GM18502 (cell line): ENCODE results near the gene ANKRD42.
"Not testable (repeated sequence)": the region's sequence is repeated elsewhere in the genome, so short reads cannot be mapped to it uniquely, and the experiment has no call there.

ENCODE experiments used
- ATAC-seq: cut with Tn5 transposase; IDR thresholded peaks from one replicate; pipeline ENCODE4 v1.9.1; 2021; ENCODE audit warnings: mild to moderate bottlenecking; ENCODE audit not compliant: unreplicated experiment, poor library complexity

ANKRD42 gene

DNA sequence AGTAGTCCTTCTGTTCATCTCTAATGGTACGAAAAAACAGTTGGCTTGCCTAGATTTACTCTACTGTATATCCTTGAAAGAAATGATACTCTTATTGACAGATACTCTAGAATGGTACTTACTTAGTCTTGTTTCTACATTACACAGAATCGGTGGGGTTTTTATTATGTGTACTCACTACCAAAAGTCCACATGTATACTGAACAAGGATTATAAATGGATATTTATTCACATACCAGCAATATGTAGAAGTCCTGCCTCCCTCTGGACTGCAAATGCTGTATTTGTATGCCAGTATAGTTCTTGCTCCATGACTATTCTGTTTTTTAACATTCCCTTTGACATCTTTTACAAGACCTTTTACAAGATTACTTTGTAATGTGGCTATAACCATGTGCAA is 22.6 kb upstream of the ANKRD42 start:
- no peak for ATAC-seq

DNA sequence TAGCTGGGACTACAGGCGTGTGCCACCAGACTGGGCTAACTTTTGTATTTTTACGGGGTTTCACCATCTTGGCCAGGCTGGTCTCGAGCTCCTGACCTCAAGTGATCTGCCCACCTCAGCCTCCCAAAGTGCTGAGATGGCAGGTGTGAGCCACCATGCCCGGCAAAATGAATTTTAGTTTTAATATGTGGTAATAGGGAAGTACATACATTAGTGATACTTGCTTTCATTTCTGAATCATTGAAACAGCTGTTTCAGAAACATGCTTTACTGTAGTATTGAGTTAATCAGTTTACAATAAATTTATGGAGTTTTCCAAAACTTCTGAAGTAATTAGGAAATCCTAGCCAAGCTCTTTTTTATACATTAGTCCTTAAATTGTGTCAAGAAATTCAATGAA is 21.0 kb upstream of the ANKRD42 start:
- no peak for ATAC-seq

GRCh38 chr11:83174008-83174407 is 19.5 kb upstream of the ANKRD42 start:
- ATAC-seq: peak; percentile 55

- no peak for ATAC-seq
Measured at GRCh38 chr11:83175815-83176214, 17.7 kb upstream of the ANKRD42 start.

GRCh38 chr11:83181815-83182214 is 11.7 kb upstream of the ANKRD42 start:
- no peak for ATAC-seq

- no peak for ATAC-seq
Measured at GRCh38 chr11:83185767-83186166, 7.7 kb upstream of the ANKRD42 start.

GRCh38 chr11:83187465-83187864 is 6.0 kb upstream of the ANKRD42 start:
- no peak for ATAC-seq

DNA sequence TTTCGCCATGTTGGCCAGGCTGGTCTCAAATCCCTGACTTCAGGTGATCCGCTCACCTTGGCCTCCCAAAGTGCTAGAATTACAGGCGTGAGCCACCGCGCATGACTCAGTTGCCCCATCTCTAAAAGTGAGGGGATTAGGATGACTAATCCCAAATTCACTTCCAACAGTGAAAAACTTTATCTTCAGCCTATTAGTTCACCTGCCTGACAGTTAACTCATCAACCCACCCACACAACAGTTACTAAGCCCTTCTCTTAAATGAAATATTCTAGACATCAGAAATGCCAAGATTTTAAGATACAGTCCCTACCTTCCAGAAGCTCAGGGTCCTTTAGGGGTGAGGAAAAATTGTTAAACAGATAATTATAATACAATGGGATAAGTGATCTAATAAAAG is 2.0 kb upstream of the ANKRD42 start:
- ATAC-seq: no peak

DNA sequence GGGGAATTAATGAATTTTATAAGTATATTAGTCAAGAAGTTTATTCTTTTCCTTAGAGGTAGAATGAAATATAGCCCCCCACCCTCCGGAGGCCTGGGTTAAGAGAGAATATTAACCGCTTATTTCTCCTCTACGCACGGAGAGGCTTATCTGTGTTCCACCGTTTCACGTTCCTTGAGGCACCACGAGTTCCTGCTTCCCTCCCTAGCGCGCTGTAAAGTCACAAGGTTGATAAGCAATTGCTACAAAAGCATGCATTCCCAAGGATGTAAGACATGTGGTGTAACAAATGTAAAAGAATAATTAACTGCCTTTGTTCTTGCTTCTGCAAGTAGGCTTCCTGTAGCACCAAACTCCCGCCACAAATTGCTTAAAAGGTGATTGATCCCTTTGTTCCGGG is 1.5 kb upstream of the ANKRD42 start:
- ATAC-seq: no peak

GRCh38 chr11:83192606-83193245 is 786 bp upstream of the ANKRD42 start:
- no peak for ATAC-seq

DNA sequence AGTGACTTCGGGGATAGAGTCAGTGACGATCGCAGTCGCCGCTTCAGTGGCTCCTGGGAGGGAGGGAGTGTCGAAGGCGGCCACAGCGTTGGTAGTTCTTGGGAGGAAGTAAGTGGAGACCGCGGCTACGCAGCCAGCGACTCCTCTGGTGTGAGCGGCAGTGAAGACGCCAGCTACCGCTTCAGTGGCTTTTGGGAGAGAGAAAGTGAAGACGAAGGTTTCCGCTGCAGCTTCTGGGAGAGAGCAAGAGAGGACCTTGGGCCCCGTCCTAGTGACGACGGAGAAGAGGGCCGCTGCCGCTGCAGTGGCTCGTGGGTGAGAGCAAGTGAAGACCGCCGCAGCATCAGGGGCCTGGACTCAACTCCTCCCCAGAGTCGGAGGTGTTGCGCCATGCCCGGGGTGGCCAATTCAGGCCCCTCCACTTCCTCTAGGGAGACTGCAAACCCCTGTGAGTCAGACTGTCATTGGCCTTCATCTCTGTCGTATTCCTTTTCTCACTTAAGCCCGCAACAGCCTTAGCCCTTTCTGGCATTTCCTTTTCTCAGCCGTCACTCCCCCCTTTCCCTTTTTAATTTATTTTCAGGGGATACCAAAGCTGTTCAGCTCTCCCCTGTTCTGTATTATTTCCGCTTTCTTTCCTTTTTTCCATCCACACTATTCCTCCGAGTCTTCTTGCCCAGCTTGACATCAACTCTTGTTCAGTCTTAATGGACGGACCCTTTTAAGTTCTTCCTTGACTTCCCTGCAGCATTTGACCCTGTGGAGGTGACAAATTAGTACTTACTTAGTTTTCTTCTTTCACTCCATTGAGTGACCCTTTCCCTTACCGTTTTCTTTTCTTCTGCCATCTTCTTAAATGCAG is 1.0 kb downstream of the ANKRD42 start:
- peak; percentile 61 for ATAC-seq

GRCh38 chr11:83195143-83195466 is 1.6 kb downstream of the ANKRD42 start:
- no peak for ATAC-seq

DNA sequence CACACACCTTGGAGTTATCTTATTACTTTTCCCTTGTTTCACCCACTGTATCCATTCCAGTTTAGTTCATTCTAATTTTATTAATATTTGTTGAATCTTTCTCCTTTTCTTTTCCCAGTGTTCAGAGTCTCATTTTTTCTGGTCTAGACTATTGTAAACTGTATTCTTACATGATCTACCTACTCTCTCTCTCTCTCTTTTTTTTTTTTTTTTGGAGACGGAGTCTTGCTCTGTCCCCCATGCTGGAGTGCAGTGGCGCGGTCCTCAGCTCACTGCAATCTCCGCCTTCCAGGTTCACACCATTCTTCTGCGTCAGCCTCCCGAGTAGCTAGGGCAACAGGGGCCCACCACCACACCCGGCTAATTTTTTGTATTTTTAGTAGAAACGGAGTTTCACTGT is 2.1 kb downstream of the ANKRD42 start:
- no peak for ATAC-seq

DNA sequence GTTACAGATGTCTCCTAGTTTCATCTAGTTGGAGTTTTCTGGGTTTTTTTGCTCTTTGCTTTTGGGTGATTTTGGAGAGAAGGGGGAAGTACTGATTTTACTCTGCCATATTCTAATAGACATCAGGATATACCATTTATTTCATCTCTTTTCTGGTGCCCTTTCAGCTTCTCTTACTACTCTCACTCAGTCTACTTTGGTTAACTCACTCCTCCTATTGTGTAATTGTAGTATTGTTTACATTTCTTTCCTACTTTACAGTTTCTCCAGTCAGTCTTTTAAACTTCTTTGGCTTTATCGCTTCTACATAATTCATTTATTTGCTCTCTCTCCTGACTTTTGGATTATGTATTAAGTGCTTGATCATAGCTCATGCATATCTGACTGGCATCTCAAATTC is 6.5 kb downstream of the ANKRD42 start:
- ATAC-seq: no peak

- ATAC-seq: no peak
Measured at GRCh38 chr11:83205608-83206185, 12.2 kb downstream of the ANKRD42 start.

DNA sequence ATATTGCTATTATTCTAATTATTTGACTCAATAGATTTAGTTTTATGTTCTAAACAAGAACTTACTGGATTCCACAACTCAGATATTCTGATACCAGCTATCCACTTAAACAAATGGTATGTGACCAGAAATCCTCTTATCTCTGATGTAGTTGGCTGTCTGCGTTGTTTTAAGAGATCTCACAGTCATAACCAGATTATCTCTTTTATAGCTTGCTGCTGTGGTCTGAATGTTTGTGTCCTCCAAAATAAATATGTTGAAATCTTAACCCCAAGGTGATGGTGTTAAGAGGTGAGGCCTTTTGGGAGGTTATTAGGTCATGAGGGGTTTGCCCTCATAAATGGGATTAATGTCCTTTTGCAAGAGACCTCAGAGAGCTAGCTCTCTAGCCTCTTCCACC is 12.7 kb downstream of the ANKRD42 start:
- no peak for ATAC-seq

DNA sequence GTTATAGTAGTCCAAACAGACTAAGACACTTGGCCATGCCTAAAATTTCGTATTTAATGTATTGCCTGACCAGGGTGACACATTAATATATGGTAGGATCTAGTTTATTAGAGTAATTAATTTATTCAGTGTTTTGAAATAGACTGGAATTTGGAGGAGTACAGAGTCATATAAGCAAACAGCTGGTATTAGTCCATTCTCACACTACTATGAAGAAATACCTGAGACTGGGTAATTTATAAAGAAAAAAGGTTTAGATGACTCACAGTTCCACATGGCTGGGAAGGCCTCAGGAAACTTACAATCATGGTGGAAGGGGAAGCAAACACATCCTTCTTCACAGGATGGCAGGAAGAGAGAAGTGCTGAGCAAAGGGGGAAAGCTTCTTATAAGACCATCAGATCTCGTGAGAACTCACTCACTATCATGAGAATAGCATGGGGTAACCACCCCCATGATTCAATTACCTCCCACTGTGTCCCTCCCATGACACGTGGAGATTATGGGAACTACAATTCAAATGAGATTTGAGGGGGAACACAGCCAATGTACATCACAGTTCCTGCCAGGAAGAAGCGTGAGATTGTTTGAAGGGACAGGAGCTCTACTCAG is 13.4 kb downstream of the ANKRD42 start:
- not testable (repeated sequence) for ATAC-seq

DNA sequence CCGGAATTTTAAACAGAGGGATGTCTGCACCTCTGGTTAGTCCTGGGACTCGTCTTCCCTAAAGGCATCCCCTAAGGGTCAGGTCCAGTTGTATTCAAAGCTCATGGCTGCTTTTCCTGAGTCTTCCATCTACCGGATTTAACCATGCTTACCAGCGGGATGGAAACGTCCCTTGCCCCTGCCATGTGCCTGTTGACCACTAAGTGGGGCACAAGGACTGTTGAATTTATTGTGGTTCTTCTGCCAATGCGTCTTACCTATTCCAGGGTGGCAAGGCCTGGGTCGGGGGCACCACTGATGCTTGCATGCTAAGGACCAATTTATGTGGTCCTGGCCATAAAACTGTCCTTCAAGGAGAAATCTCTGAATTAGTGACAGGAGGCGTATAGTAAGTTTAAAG is 25.6 kb downstream of the ANKRD42 start:
- ATAC-seq: no peak

DNA sequence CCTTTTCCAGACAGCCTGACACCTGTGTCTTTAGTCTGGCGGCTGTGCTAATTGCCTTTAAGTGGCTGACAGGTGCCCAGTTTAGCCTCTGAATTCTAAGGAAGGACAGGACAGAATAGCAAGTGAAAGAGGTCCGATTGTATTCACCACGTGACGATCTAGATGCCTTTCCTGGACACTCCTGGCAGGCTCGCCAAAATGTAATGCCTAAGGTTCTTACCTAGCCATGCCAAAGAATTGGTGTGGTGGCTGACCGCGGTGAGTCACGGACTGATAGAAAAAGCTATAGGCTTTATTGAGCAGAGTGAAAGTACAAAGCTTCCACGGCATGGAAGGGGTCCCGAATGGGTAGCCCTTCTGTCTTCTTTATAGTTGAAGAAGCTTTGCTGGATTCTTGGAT is 26.7 kb downstream of the ANKRD42 start:
- no peak for ATAC-seq

- ATAC-seq: no peak
Measured at GRCh38 chr11:83221694-83222093, 28.2 kb downstream of the ANKRD42 start.

DNA sequence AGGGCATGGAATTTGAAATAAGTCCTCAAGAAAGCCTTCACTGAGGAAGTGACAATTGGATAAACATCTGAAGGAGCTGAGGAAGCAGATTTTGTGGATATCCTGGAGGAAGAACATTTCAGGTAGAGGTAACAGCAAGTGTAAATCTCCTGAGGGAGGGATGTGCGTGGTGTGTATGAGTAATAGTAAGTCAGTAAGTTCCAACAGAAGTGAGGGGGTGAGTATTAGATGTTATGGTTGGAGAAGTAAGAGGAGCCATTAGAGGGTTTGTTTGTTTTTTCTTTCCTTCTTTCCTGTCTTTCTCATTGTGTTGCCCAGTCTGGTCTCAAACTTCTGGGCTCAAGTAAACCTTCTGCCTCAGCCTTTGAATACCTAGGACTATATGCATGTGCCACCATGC is 29.0 kb downstream of the ANKRD42 start:
- no peak for ATAC-seq
